ENCODE results near the gene DUS1L.

The DUS1L gene

GRCh38 chr17:82076018-82076784 is 10.6 kb upstream of the DUS1L start:
- no peak for DNase-seq

- no peak for DNase-seq
These were observed 7.8 kb upstream of the DUS1L start for GRCh38 chr17:82073446-82073845.

DNA sequence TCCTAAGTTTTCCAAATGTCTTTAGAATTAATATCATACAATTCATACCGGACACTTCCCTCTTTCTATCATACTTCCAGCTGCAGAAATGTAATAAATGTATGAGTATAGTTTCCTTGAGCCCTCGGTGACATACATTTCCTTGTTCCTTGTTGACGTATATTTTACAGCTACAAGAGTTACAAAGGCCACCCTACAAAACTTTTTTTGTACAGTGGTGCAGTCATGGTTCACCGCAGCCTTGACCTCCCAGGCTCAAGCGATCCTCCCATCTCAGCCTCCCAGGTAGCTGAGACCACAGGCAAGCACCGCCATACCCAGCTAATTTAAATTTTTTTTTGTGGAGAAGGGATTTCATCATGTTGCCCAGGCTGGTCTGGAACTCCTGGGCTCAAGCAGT is 7.2 kb upstream of the DUS1L start:
- DNase-seq: no peak

GRCh38 chr17:82070611-82071010 is 5.0 kb upstream of the DUS1L start:
- DNase-seq: no peak

DNA sequence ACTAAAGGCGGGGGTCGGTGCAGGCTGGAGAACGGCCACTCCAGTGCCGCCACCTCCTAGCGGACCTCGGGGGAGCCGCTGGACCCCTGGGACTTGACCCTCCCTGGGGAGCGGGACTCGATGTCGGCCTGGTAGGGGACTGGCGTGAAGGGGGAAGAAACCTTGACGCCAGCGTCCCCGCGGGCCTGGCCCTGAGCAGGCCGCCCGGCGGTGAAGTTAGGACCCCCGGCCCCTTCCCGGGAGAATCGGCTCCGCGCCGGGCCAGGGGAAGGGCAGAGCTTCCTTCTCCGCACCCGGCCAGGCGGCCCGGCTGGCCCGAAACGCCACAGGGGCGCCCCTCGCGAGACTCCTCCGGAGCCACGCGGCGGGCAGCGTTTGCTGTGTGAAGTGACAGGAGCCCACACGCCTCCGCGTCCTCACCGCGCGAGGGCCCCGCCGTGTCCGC is 389 bp downstream of the DUS1L start:
- DNase-seq: peak; percentile 51

DNA sequence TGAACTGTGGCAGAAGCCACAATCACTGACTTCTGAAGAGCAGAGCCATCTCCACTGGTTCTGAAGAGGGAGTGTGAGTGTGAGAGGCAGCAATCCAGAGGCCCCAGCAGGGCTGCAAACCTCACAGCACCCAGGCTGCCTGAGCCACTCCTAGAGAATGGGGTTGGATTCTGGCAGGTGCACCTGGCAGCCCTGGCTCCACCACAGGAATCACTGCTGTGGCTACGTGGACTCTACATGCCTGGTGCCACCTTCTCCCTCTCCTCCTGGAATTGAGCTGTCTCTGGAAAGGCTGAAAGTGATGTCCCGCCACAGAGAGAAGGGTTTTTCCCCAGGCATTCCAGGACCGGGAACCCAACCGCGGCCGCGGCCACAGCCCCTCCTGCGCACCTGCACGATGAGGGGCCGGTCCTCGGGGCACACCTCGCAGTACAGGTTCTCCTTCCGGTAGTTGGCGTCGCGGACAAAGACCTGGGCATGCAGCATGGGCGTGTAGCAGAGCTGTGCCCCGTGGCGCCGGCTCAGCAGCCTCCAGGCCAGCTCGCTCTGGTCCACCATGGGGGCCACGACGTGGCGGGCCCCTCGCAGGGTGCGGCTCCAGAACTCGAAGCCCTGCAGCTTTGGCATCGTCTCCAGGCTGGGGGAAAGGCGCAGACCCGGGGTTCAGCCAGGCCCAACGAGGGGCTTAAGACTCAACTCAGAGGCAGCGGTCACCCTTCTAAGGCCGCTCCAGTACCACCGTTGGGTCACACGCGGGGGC is 991 bp downstream of the DUS1L start:
- DNase-seq: no peak

GRCh38 chr17:82063424-82064415 is 1.9 kb downstream of the DUS1L start:
- DNase-seq: no peak

DNA sequence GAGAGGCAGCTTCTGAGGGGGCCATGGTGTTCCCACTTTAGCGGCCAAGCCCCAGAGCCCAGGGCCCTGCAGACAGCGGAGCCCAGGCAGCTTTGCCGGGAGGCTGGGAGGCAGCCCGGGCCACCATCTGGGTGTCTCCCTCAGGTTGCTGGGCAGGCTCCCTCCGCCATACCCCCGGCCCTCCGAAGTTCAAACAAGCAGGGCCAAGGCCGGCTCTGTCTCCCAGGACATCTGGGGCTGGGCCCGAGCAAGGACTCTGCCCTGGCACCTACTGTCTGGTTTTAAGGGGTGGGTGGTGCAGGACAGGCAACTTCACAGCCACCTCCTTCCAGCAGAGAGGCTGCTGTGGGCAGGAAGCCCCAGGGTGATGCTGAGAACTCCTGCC is 2.6 kb downstream of the DUS1L start:
- no peak for DNase-seq

DNA sequence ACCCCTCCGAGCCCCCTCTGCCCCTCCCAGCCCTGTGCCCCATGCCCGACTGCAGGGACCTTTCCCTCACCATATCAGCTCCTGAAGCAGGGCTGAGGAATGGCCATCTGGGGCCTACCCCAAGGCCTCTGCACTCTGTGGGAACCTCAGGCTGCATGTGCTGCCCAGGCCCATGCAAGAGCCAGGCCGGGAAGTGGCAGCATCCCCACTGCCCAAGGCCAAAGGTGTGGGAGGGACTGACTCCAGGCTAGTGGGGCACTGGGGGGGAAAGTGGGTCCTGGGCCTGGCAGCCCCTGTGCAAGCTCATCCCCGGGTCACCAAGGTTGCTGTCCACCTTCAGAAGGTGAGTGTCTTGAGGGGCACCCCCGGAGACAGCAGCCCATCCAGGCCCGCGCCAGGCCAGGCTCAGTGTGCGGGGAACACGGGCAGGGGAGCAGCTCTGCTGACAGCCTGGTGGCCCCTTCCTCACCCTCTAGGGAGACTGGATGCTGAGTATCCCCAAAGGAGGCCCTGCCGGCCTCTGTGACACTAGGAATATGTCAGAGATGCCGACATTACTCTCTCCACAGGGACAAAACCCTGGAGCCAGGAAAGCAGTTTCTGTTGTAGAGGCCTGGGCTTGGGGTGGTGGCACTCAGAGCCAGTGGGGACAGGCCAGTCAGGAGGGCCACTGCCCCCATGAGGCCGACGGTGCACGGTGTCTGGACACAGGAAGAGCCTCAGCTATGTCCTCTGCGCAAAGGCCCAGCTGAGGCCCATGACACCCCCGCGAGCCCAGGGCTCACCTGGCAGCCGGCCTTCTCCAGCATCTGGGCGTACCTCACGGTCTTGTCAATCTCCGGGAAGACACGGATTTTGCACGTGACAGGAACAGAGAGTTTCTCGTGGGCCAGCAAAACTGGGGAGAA is 3.3 kb downstream of the DUS1L start:
- no peak for DNase-seq

- no peak for DNase-seq
These were observed 4.3 kb downstream of the DUS1L start for GRCh38 chr17:82061047-82061925.

- no peak for DNase-seq
These were observed 5.0 kb downstream of the DUS1L start for GRCh38 chr17:82060614-82061013.

DNA sequence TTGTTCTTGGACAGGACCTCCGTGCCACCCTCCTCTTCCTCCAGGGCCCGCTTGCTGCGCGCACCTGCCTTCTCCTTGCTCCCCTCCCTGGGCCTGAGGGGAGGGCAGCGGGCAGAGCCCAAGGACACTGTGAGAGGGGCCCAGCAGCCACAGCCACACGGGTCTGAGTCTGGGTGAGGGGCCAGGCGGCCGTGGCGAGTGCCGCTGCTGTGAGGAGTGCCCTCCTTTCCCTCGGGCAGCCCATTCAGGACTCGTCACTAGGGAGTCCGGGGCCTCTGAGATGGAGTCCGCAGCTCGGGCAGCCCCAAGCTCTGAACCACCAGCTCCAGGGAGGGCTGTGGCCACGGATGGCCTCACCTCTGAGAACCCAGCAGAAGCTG is 5.6 kb downstream of the DUS1L start:
- no peak for DNase-seq

DNA sequence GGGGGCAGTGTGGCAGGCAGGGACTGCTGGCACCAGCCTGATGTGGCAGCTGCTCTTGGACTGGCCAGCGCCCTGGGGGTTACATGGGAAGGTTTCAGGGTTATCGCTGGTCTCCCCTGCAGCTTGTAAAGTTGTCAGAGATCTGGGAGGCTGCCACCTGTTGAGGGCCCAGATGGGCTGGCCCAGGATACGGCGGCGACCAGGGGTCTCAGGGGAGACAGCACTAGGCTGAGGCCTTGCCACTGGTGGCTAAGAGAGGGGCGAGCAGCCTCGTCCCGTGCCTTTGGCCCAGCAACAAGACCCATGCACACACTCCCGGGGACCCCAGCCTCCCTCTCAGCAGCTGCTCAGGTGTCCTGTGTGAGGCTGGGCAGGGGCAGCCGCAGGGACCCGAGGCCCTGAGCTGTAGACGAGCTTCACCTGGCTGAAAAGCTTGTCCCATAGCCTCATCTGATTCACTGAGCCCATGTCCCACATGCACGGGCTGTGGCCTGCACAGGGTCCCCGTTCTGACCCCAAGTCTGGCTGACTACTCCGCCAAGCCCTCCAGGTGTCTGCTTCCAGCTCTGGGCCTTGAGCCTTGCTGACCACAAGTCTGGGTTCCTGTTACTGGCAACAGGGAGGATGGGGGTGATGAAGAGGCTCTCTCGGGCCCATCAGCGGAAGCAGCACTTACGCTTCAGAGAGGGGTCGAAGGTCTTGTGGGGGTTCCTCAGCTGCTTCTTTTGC is 6.2 kb downstream of the DUS1L start:
- no peak for DNase-seq

DNA sequence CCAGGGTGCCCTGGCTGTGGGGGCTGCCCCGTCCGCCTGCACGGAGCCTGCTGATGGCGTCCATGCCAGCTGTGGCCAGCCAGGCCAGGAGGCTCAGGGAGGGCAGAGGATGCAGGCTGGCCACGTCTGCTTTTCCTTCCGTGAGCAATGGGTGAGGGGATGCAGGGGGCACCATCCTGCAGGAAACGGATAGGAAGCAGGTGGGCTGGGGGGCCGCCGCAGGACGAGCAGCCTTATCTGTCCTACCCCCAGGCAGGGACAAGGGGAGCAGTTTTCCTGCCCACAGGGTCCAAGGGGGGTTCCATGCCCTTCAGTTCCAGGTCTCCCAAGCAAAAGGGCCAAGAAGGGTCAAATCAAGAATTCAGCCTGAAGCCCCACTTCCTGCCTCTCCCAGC is 6.8 kb downstream of the DUS1L start:
- no peak for DNase-seq

DNA sequence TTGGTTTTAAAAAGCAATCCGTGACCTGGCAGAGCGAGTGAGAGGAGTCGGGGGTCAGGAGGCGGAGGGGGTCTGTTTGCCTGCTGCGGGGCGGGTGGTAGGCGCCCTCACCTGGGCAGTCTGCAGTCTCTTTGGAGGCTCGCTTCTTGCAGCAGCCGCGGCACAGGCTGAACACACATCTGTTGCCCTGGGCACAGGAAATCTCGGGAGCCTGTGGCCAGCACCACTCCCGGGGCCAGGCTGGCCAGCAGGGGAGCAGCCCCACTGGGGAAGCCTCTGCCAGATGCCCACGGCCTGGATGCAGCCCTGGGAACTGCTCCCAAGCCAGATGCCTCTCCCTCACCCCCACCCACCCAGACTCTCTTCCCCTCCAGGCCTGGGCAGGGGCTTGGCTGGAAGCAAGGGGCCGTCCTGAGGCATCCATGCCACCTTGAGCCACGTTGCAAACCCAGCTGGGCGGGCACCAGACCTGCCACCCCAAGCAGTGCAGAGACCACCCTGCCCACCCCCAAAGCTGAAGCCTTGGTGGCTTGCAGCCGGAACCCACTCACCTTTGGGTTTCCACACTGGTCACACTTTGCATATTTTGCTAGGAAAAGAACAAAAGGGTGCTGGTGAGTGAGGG is 7.3 kb downstream of the DUS1L start:
- DNase-seq: no peak

DNA sequence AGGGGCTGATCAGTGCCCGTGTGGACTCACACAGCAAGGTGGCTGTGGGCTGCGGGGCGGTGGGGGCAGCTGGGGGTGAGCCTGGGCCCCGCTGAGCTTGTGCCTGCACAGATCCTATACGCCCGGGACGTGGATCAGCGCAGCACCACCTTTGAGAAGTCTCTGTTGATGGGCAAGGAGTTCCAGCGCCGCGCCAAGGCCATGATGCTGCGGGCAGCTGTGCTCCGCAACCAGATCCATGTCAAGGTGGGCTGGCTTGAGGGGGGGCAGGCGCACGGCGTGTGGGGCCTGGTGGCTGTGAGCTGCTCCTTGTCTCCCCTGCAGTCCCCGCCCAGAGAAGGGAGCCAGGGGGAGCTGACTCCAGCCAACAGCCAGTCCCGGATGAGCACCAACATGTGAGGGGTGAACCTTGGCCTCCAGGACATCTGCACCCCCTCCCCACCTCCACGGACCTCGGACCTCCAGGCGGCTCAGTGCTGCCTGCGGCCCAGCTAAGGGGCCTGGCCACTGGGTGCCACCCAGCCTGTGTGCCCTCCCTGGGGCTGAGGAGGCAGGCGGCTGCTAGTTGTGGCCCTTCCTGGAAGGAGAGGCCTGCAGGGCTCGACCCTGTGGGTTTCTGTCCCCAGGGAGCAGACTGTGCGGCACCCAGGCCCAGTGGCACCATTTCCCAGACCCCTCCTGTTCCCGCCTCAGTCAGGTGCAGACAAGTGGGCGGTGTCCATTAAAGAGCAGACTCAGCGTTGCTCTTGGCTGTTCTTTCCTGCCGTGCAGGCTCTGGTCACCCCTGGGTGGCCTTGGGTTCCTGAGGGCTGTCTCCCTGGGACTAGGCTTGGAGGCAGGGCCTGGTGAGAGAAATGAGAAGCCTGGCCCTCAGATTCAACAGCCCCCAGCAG is 8.6 kb downstream of the DUS1L start:
- DNase-seq: no peak

- no peak for DNase-seq
These were observed 9.5 kb downstream of the DUS1L start for GRCh38 chr17:82055965-82056728.
